ENCODE results near the gene HIVEP3.

- TF ChIP-seq CTCF (IDR thresholded peaks at IDR 0.05) (no peak), POLR2A (IDR thresholded peaks at IDR 0.05) (no peak)
Measured at GRCh38 chr1:41780916-41781315, 137.8 kb downstream of the HIVEP3 start.

Measured in tibial nerve (tissue), 3 donors.